ENCODE results near the gene KCND1. TPM values are rescaled to one million over a fixed set of nuclear protein-coding genes. Genes with fewer than 3 reads are reported as not detected.

KCND1 gene
- total and polyA plus RNA-seq, 2 experiments from 2014 or later, result 0.87 to 2.0 TPM

DNA sequence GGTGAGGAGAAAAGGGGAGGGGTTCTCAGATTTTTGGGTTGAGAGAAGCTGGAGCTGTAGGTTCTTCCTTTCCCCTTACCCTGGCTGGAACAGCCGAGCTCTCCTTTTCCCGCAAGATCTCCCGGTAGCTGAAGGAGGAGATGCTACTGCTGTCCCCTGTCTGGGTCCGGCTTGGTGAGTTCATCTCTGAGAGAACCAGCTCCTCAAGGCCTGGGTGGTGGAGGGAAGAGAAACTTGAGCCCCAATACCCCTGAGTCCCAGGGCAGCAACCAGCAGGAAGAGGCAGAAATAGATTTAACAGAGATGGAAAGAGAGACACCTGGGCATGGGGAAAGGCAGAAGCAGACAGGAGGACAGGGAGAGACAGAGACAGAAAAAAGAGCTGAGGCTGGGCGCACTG is 6.6 kb upstream of the KCND1 start:
- H3K27ac ChIP-seq, result no peak overlapping the region
- H3K79me2 ChIP-seq, result no peaks in the 10 kb centered on the region
- no peaks in the 10 kb centered on the region for H3K36me3 ChIP-seq (replicated peaks; ENCODE audit: insufficient read depth, low read depth)
- no peak for TF ChIP-seq EZH2phosphoT487 (IDR thresholded peaks at IDR 0.05; ENCODE audit: low read depth, severe bottlenecking, unreplicated experiment)
- TF ChIP-seq, protein P1, sequence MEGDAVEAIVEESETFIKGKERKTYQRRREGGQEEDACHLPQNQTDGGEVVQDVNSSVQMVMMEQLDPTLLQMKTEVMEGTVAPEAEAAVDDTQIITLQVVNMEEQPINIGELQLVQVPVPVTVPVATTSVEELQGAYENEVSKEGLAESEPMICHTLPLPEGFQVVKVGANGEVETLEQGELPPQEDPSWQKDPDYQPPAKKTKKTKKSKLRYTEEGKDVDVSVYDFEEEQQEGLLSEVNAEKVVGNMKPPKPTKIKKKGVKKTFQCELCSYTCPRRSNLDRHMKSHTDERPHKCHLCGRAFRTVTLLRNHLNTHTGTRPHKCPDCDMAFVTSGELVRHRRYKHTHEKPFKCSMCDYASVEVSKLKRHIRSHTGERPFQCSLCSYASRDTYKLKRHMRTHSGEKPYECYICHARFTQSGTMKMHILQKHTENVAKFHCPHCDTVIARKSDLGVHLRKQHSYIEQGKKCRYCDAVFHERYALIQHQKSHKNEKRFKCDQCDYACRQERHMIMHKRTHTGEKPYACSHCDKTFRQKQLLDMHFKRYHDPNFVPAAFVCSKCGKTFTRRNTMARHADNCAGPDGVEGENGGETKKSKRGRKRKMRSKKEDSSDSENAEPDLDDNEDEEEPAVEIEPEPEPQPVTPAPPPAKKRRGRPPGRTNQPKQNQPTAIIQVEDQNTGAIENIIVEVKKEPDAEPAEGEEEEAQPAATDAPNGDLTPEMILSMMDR (IDR thresholded peaks at IDR 0.05; ENCODE audit: poor library complexity), result no peak
- no peak for TF ChIP-seq EZH2 (IDR thresholded peaks at IDR 0.05; ENCODE audit: borderline replicate concordance)
- H4K20me1 ChIP-seq (ENCODE audit: insufficient read depth, poor library complexity, severe bottlenecking), result no peaks in the 10 kb centered on the region
- H3K9me3 ChIP-seq (ENCODE audit: low read depth), result no peaks in the 10 kb centered on the region
- H2AFZ ChIP-seq, result no peak overlapping the region
- no peaks in the 10 kb centered on the region for H3K27me3 ChIP-seq
- no peaks in the 10 kb centered on the region for H3K4me1 ChIP-seq (ENCODE audit: insufficient read depth)
- WGBS (ENCODE audit: low lambda C conversion rate, missing lambda C conversion rate), result 91% methylated on average over 5 of the region's 5 CpGs
- DNase-seq (ENCODE audit: low spot score), result no peak
- H3K4me2 ChIP-seq, result no peak overlapping the region
- no peak overlapping the region for H3K4me3 ChIP-seq
- H3K9me2 ChIP-seq (replicated peaks; ENCODE audit: insufficient read depth), result no peaks in the 10 kb centered on the region

DNA sequence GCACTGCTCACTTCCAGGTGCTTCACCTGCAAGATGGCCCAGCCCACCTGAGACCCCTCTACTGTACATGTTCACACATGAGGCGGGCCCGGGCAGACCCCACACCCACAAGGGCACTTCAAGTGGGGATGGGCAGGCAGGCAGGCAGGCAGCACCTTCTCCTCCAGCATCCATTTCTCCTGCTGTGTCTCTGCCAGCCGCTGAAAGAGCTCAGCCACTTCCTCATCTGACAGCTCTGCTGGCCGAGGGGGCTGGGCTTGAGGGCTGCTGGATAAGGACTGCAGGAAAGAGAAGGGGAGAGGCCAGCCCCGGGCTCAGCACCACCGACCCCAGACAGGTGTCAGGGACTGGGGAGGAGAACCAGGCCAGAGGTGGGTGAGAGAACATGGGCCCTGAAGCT is 4.4 kb upstream of the KCND1 start:
- no peaks in the 10 kb centered on the region for H3K9me2 ChIP-seq (replicated peaks; ENCODE audit: insufficient read depth)
- H3K4me3 ChIP-seq, result no peak overlapping the region
- 85% methylated on average over 6 of the region's 6 CpGs for whole genome bisulfite sequencing (ENCODE audit: low lambda C conversion rate, missing lambda C conversion rate)
- no peak for DNase-seq (ENCODE audit: low spot score)
- no peaks in the 10 kb centered on the region for H3K36me3 ChIP-seq (replicated peaks; ENCODE audit: insufficient read depth, low read depth)
- H3K4me2 ChIP-seq, result no peak overlapping the region
- H3K4me1 ChIP-seq (ENCODE audit: insufficient read depth), result no peaks in the 10 kb centered on the region
- no peak for TF ChIP-seq EZH2phosphoT487 (IDR thresholded peaks at IDR 0.05; ENCODE audit: low read depth, severe bottlenecking, unreplicated experiment)
- TF ChIP-seq EZH2 (IDR thresholded peaks at IDR 0.05; ENCODE audit: borderline replicate concordance), result no peak
- TF ChIP-seq, protein P1 (IDR thresholded peaks at IDR 0.05; ENCODE audit: poor library complexity), result no peak
- H2AFZ ChIP-seq, result no peak overlapping the region
- H3K27ac ChIP-seq, result no peak overlapping the region
- no peaks in the 10 kb centered on the region for H3K79me2 ChIP-seq
- no peaks in the 10 kb centered on the region for H4K20me1 ChIP-seq (ENCODE audit: insufficient read depth, poor library complexity, severe bottlenecking)
- no peaks in the 10 kb centered on the region for H3K9me3 ChIP-seq (ENCODE audit: low read depth)
- H3K27me3 ChIP-seq, result no peaks in the 10 kb centered on the region

DNA sequence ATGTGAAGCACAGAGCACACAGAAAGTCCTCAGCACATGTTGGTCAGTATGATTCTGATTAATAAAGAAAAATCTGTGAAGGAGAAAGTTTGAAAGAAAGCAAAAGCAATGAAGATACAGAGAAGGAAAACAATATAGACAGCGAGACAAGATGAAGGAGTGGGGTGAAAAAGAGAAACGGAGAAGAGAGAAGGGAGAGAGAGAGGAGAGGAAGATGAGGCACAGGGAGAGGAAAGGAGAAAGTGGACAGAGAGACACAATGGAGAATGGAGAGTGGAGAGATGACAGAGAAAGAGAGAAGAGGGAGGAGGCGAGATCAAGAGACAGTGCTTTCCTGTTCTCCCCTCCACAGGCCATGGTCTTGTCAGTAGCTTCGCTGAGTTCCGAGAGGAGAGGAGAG is 3.9 kb upstream of the KCND1 start:
- Histone ChIP-seq H3K36me3 (replicated peaks; ENCODE audit: insufficient read depth, low read depth) (no peaks in the 10 kb centered on the region), H3K4me2 (no peak overlapping the region), H3K9me2 (replicated peaks; ENCODE audit: insufficient read depth) (no peaks in the 10 kb centered on the region), H3K4me3 (no peak overlapping the region), H3K4me1 (ENCODE audit: insufficient read depth) (no peaks in the 10 kb centered on the region), H3K27me3 (no peaks in the 10 kb centered on the region), H3K9me3 (ENCODE audit: low read depth) (no peaks in the 10 kb centered on the region), H2AFZ (no peak overlapping the region), H3K27ac (no peak overlapping the region), H3K79me2 (no peaks in the 10 kb centered on the region), H4K20me1 (ENCODE audit: insufficient read depth, poor library complexity, severe bottlenecking) (no peaks in the 10 kb centered on the region)
- WGBS (ENCODE audit: low lambda C conversion rate, missing lambda C conversion rate), result 93% methylated on average over 5 of the region's 5 CpGs
- no peak for DNase-seq (ENCODE audit: low spot score)
- TF ChIP-seq EZH2 (IDR thresholded peaks at IDR 0.05; ENCODE audit: borderline replicate concordance), result no peak
- no peak for TF ChIP-seq EZH2phosphoT487 (IDR thresholded peaks at IDR 0.05; ENCODE audit: low read depth, severe bottlenecking, unreplicated experiment)
- TF ChIP-seq, protein P1 (IDR thresholded peaks at IDR 0.05; ENCODE audit: poor library complexity), result no peak

DNA sequence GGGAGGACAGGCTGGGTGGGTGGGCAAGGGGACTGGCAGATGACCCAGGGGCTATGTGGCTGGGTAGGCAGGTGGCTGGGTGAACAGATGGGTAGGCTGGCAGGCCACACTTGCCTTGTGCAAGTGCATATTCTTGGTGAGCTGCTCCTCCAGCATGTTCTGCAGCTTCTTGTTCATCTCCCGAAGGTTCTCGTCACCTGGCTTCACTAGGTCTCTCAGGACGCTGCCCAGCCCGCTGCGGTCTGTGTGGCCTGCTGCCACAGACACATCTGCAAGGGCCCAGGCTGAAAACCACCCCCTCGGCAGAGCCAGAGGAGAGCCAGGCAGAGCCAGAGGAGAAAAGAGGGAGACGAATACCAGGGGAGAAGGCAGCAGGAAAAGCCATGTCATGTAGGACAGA is 3.4 kb upstream of the KCND1 start:
- H3K36me3 ChIP-seq (replicated peaks; ENCODE audit: insufficient read depth, low read depth), result no peaks in the 10 kb centered on the region
- no peak overlapping the region for H3K4me2 ChIP-seq
- H3K9me3 ChIP-seq (ENCODE audit: low read depth), result no peaks in the 10 kb centered on the region
- TF ChIP-seq EZH2 (IDR thresholded peaks at IDR 0.05; ENCODE audit: borderline replicate concordance) (no peak), EZH2phosphoT487 (IDR thresholded peaks at IDR 0.05; ENCODE audit: low read depth, severe bottlenecking, unreplicated experiment) (no peak)
- TF ChIP-seq, protein P1 (IDR thresholded peaks at IDR 0.05; ENCODE audit: poor library complexity), result no peak
- H3K4me3 ChIP-seq, result no peak overlapping the region
- no peak for DNase-seq (ENCODE audit: low spot score)
- no peaks in the 10 kb centered on the region for H3K9me2 ChIP-seq (replicated peaks; ENCODE audit: insufficient read depth)
- WGBS (ENCODE audit: low lambda C conversion rate, missing lambda C conversion rate), result 96% methylated on average over 6 of the region's 7 CpGs
- H3K4me1 ChIP-seq (ENCODE audit: insufficient read depth), result no peaks in the 10 kb centered on the region
- no peak overlapping the region for H2AFZ ChIP-seq
- no peaks in the 10 kb centered on the region for H4K20me1 ChIP-seq (ENCODE audit: insufficient read depth, poor library complexity, severe bottlenecking)
- no peaks in the 10 kb centered on the region for H3K79me2 ChIP-seq
- H3K27me3 ChIP-seq, result no peaks in the 10 kb centered on the region
- H3K27ac ChIP-seq, result no peak overlapping the region
